HCT116 (cell line): Measurements from ENCODE around the gene PLCXD1.
"Not testable (repeated sequence)": the region's sequence is repeated elsewhere in the genome, so short reads cannot be mapped to it uniquely, and the experiment has no call there.

ENCODE experiments used
- ATF3 ChIP-seq: IDR thresholded peaks from 2 replicates; pipeline ENCODE4 v1.6.1; 2012
- CTCF ChIP-seq, 3 experiments: fragments of 200-600 bp in 1 of 3; sonication (generic) in 1 of 3; IDR thresholded peaks in 2 of 3; conservative IDR thresholded peaks in 1 of 3; 2 replicates each; pipeline ENCODE4 v1.5.1; 2012 to 2017; ENCODE audit warnings: low read depth in 2 of 3, low read length in 2 of 3, antibody characterized with exemption in 1 of 3, borderline replicate concordance in 1 of 3, control low read depth in 1 of 3, mild to moderate bottlenecking in 1 of 3, mixed read lengths in 1 of 3, mixed run types in 1 of 3, moderate library complexity in 1 of 3; ENCODE audit not compliant: insufficient read depth in 1 of 3
- EZH2phosphoT487 ChIP-seq: fragments of 200-600 bp; IDR thresholded peaks from 2 replicates; pipeline ENCODE4 v1.6.1; 2018; ENCODE audit warnings: antibody characterized with exemption, borderline replicate concordance
- POLR2A ChIP-seq: IDR thresholded peaks from 2 replicates; pipeline ENCODE4 v1.7.0; 2011; ENCODE audit warnings: borderline replicate concordance; ENCODE audit not compliant: insufficient read depth, insufficient read length; ENCODE audit errors: extremely low read depth
- POLR2AphosphoS5 ChIP-seq: IDR thresholded peaks from 2 replicates; pipeline ENCODE4 v1.6.1; 2011; ENCODE audit warnings: mild to moderate bottlenecking, low read depth, low read length, moderate library complexity
- REST ChIP-seq: IDR thresholded peaks from 2 replicates; pipeline ENCODE4 v1.6.1; 2012; ENCODE audit warnings: low read depth
- ZBTB33 ChIP-seq: IDR thresholded peaks from 2 replicates; pipeline ENCODE4 v1.6.1; 2011; ENCODE audit warnings: mild to moderate bottlenecking, low read length, moderate library complexity; ENCODE audit not compliant: insufficient replicate concordance; ENCODE audit errors: extremely low read depth
- ZNF274 ChIP-seq: fragments of 200-500 bp; sonication (Bioruptor generic); IDR thresholded peaks from 2 replicates; pipeline ENCODE4 v1.6.1; 2014; ENCODE audit warnings: mild to moderate bottlenecking, low read depth, low read length, inconsistent platforms

- not testable (repeated sequence) for TF ChIP-seq CTCF (IDR thresholded peaks at IDR 0.05 in 2 of 3, conservative IDR thresholded peaks at IDR 0.05 in 1 of 3; ENCODE audit: borderline replicate concordance in 1 of 3, insufficient read depth in 1 of 3, low read depth in 2 of 3, low read length in 2 of 3); POLR2AphosphoS5; ZNF274; EZH2phosphoT487; REST; POLR2A; ZBTB33; ATF3
Measured at GRCh38 chrX:280722-281121, 459 bp upstream of the PLCXD1 start.
